ENCODE results near the gene TMEM237. TPM values are rescaled to one million over a fixed set of nuclear protein-coding genes. Genes with fewer than 3 reads are reported as not detected.

TMEM237 gene
- total RNA-seq, 1 experiment from 2014 or later = 62.0 TPM

GRCh38 chr2:201574766-201575165 lies 68.5 kb downstream of the TMEM237 start:
- Histone ChIP-seq H3K27me3 (replicated peaks) (no peaks in the 10 kb centered on the region), H3K4me3 (no peak overlapping the region), H3K27ac (no peak overlapping the region), H3K9me3 (replicated peaks) (no peaks in the 10 kb centered on the region), H3K4me1 (replicated peaks) (peaks cover 7% of the 10 kb centered on the region), H3K36me3 (no peaks in the 10 kb centered on the region)
- no peak for DNase-seq (ENCODE audit: low read depth in 1 of 2, low spot score in 2 of 2)

- Histone ChIP-seq H3K4me1 (replicated peaks) (no peaks in the 10 kb centered on the region), H3K4me3 (no peak overlapping the region), H3K9me3 (replicated peaks) (no peaks in the 10 kb centered on the region), H3K36me3 (no peaks in the 10 kb centered on the region), H3K27ac (no peak overlapping the region), H3K27me3 (replicated peaks) (no peaks in the 10 kb centered on the region)
- no peak for DNase-seq (ENCODE audit: low read depth in 1 of 2, low spot score in 2 of 2)
Measured at GRCh38 chr2:201572846-201573508, 70.3 kb downstream of the TMEM237 start.

Other genes starting within 250 kb of the TMEM237 start
- 19.2 and 39.8 TPM in 2 replicates for gene TRAK2, start 192.0 kb downstream of the TMEM237 start, total RNA-seq (2014; rRNA removed; shearing (Covaris generic))
- 9.4 and 23.8 TPM in 2 replicates for gene STRADB, start 191.8 kb downstream of the TMEM237 start, total RNA-seq (2014; rRNA removed; shearing (Covaris generic))
- 3.3 and 5.3 TPM in 2 replicates for gene MPP4, start 55.1 kb upstream of the TMEM237 start, total RNA-seq (2014; rRNA removed; shearing (Covaris generic))
- 15.8 and 28.2 TPM in 2 replicates for gene ALS2, start 137.4 kb upstream of the TMEM237 start, total RNA-seq (2014; rRNA removed; shearing (Covaris generic))
- 11.6 and 29.4 TPM in 2 replicates for gene CDK15, start 163.0 kb upstream of the TMEM237 start, total RNA-seq (2014; rRNA removed; shearing (Covaris generic))

All from SJSA1 (cell line).